Rectal smooth muscle tissue (tissue), 1 donor: ENCODE measurements around the gene EFCAB3.
"Not testable (repeated sequence)": the region's sequence is repeated elsewhere in the genome, so short reads cannot be mapped to it uniquely, and the experiment has no call there.

Source experiments
- H3K27ac ChIP-seq: one replicate; pipeline ENCODE4 v1.7.0; 2013; ENCODE audit warnings: low read depth, low read length, inconsistent platforms
- H3K27me3 ChIP-seq: one replicate; pipeline ENCODE4 v1.7.0; 2013; ENCODE audit warnings: low read length; ENCODE audit not compliant: control insufficient read depth, insufficient read depth
- H3K36me3 ChIP-seq: one replicate; pipeline ENCODE4 v1.7.0; 2013; ENCODE audit warnings: low read length; ENCODE audit not compliant: control insufficient read depth, insufficient read depth
- H3K4me1 ChIP-seq: one replicate; pipeline ENCODE4 v1.7.0; 2013; ENCODE audit warnings: low read length; ENCODE audit not compliant: control insufficient read depth, insufficient read depth
- H3K4me3 ChIP-seq: one replicate; pipeline ENCODE4 v1.7.0; 2013; ENCODE audit warnings: low read length
- H3K9ac ChIP-seq: one replicate; pipeline ENCODE4 v1.7.0; 2013; ENCODE audit warnings: low read length

EFCAB3 gene

DNA sequence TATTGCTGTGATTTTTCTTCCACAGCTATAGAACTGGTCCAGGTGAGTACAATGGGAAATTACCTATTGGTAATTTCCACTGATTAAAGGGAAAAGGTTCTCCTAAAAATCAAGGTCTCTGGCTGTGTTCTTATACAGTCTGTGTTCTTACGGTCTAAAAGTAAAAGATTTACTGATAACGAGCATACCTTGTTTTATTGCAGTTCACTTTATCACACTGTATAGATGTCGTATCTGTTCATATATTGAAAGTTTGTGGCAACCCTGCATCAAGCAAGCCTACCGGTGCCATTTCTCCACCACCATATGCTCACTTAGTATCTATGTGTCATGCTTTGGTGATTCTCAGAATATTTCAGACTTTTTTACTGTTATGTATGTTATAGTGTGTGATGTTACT is 54.9 kb downstream of the EFCAB3 start:
- H3K27me3 ChIP-seq, H3K9ac ChIP-seq, H3K4me3 ChIP-seq, H3K4me1 ChIP-seq, H3K27ac ChIP-seq, H3K36me3 ChIP-seq: not testable (repeated sequence)

DNA sequence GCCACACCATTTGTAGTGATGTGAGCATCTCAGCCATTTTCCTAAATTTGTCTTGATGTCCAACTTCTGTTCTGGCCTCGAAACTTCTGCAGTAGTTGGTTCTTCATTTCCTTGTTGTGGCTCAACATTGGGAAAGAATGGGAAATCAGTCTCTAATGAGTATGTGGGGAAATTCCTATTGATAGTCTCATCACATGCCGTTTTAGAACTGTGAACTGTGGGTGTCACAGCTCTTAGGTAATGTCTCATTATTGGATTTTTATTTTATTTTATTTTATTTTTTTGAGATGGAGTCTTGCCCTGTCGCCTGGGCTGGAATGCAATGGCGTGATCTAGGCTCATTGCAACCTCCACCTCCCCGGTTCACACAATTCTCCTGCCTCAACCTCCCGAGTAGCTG is 60.8 kb downstream of the EFCAB3 start:
- H3K27ac ChIP-seq, H3K27me3 ChIP-seq, H3K9ac ChIP-seq, H3K36me3 ChIP-seq, H3K4me3 ChIP-seq, H3K4me1 ChIP-seq: not testable (repeated sequence)

DNA sequence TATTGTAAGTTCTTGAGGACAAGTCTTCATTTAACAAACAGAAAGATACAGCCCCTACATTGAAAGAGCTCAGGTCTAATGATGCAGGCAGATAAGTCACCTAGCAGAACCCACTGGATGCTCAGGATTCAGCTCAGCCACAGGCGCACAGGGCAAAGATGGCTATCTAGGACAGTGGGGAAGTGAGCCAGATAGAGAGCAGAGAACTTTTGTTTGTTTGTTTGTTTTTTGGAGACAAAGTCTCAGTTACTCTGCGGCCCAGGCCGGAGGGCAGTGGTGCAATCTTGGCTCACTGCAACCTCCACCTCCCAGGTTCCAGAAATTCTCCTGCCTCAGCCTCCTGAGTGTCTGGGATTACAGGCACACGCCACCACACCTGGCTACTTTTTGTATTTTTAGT is 63.7 kb downstream of the EFCAB3 start:
- Histone ChIP-seq H3K4me3 (no peak overlapping the region), H3K36me3 (peaks cover 6% of the 10 kb centered on the region), H3K4me1 (no peaks in the 10 kb centered on the region), H3K27me3 (no peaks in the 10 kb centered on the region), H3K9ac (no peak overlapping the region), H3K27ac (no peak overlapping the region)

DNA sequence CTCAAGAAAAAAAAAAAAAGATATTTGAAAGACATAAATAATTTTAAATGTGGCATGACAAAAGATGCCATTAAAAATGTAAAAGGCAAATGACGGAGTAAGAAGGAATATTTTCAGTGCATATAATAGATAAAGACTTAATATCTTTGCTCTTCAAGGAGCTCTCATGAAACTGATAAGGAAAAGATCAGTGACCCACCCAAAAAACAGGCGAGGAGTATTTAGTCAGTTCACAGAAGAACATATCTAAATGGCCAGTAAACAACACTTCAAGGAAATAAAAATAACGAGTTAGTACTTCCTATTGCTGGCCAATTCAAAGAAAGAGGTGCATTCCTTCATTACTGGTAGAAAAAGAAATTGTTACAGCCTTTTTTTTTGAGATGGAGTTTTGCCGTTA is 65.4 kb downstream of the EFCAB3 start:
- H3K4me1 ChIP-seq, H3K4me3 ChIP-seq, H3K9ac ChIP-seq, H3K36me3 ChIP-seq, H3K27me3 ChIP-seq, H3K27ac ChIP-seq: not testable (repeated sequence)

DNA sequence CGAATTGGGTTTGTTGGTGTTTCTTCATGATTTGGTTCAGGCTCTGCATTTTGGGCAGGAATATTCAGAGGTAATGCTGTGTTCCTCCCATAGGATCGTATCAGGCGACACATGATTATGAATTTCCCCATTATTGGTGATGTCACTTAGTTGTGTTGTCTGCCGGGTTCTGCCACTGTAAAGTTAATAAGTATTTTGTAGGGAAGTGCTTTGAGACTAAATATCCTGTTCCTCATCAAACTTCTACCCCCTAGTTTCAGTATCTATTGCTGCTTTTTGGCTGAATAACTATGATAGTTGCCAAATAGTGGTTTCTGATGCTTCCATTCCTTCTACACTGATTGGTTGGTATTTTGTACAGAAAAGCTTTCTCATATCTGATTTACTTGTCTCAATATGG is 71.8 kb downstream of the EFCAB3 start:
- H3K36me3 ChIP-seq, H3K27ac ChIP-seq, H3K9ac ChIP-seq, H3K27me3 ChIP-seq, H3K4me3 ChIP-seq, H3K4me1 ChIP-seq: not testable (repeated sequence)

DNA sequence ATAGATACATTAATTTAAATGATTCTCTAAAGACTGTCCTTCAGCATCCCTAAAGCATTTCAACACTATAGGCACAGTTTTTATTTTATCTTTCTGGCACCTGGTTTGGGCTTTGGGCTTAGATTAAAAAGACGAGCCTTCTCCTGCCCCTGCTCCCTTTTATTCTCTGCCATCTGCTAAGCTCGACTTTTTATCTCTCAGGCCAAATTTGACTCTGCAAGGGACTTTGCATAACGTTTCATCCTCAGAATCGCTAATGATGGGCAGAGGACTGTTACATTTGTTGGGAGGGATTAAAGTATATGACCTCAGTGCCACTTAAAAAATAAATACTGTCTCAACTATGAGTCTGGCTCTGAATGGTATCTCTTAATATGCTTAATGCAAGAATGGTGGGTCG is 72.7 kb downstream of the EFCAB3 start:
- H3K27me3 ChIP-seq, H3K36me3 ChIP-seq, H3K9ac ChIP-seq, H3K4me1 ChIP-seq, H3K4me3 ChIP-seq, H3K27ac ChIP-seq: not testable (repeated sequence)

DNA sequence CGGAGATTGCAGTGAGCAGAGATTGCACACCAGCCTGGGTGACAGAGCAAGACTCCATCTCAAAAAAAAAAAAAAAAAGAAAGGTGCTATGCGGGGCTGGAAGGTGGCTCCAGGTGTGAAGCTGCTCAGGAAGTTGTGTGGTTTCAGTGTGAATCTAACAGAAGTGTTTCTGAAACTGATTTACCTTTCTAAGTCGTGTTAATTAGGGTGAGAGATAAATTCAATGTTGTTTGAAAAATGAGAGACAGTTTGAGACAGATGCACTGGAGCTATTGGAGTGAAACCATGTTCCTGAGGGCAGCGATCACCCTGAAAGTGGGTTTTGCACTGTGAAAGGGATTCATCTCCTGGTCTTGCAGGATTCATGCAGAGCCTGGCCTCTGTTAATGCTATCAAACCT is 73.3 kb downstream of the EFCAB3 start:
- H3K4me1 ChIP-seq, H3K9ac ChIP-seq, H3K4me3 ChIP-seq, H3K27me3 ChIP-seq, H3K27ac ChIP-seq, H3K36me3 ChIP-seq: not testable (repeated sequence)

DNA sequence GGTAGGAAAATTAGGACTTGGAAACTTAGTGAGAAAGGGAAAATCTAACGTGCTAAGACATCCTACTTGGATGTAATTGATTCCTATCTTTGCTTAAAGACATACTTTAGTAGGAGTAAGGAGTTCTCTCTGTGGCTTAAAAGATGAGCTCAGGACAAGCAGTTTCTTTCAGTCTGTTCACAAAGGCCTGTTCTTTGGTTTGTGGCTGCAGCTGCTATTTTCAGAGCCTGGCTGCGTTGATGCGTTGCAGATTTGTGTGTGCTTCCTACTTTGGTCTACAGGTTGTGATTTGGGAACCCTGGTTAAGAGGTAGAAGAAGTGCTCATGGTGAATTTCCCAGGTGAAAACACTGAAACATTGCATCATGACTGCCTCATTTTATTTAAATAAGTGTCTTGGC is 73.8 kb downstream of the EFCAB3 start:
- H3K4me1 ChIP-seq, H3K9ac ChIP-seq, H3K4me3 ChIP-seq, H3K27me3 ChIP-seq, H3K27ac ChIP-seq, H3K36me3 ChIP-seq: not testable (repeated sequence)

DNA sequence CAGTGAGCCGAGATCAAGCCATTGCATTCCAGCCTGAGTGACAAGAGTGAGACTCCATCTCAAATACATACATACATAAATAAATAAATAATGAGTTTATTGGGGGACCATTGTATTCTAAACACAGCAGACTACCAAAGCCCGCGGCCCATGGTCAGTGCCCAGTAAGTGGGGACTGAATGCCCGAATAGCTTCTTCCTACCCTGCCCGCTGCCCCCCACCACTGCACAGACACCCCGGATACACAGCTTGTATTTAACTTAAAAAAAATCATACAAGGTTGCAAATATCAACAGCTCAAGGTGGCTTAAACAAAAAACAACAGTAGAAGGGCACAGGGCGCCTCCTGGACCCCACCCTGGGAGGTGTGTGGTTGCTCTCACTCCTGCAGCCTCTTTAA is 75.7 kb downstream of the EFCAB3 start:
- no peaks in the 10 kb centered on the region for H3K36me3 ChIP-seq
- H3K4me1 ChIP-seq, result no peaks in the 10 kb centered on the region
- no peak overlapping the region for H3K9ac ChIP-seq
- H3K4me3 ChIP-seq, result no peak overlapping the region
- H3K27ac ChIP-seq, result no peak overlapping the region
- no peaks in the 10 kb centered on the region for H3K27me3 ChIP-seq

DNA sequence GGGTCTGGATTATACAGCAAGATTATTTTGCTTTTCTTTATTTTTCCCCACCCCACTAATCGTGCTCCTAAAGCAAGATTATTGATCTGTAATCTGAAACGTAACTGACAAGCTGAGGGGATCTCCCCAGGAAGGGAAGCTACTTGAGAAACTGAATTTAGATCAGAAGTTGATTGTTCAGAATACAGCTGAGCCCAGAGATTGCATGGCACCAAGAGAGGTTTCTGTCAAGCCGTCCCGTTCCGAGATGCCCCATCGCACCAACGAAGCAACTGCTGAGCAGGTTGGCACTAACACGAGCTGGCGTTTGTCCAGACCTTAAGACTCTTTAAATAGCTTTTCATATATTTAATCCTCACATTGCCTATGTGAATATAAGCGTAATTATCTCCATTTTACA is 78.1 kb downstream of the EFCAB3 start:
- not testable (repeated sequence) for H3K36me3 ChIP-seq, H3K4me1 ChIP-seq, H3K9ac ChIP-seq, H3K27me3 ChIP-seq, H3K27ac ChIP-seq, H3K4me3 ChIP-seq

DNA sequence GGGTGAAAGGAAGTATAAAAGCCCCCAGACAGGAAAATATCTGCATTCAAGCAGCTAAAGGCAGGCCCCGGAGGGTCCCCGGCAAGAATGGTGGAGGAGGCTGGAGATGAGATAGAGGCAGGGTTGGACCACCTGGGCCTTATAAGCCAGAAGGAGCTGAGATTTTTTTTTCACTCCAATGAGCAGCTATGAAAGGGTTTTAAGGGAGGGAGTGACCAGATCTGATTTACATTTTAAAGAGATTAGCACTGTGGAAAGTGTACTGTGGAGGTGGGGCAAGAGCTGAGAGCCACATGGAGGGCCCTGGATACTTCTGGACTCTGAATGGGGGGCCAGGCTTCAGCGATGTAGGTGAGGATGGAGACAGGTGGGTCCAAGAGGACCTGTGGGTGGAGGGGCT is 84.1 kb downstream of the EFCAB3 start:
- H3K4me3 ChIP-seq, H3K27ac ChIP-seq, H3K36me3 ChIP-seq, H3K27me3 ChIP-seq, H3K4me1 ChIP-seq, H3K9ac ChIP-seq: not testable (repeated sequence)

DNA sequence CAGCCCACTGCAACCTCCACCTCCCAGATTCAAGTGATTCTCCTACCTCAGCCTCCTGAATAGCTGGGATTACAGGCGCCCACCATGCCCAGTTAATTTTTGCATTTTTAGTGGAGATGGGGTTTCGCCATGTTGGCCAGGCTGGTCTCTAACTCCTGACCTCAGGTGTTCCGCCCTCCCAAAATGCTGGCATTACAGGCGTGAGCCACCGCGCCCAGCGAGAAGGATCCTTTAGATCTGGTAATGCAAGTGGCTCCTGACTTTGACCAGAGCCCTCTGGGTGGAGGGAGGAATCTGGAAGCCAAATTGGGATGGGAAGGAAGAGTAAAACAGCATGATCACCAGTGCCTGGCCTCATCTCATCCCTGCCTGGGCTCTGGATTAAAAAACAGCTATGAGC is 84.9 kb downstream of the EFCAB3 start:
- H3K4me3 ChIP-seq, H3K4me1 ChIP-seq, H3K27me3 ChIP-seq, H3K9ac ChIP-seq, H3K36me3 ChIP-seq, H3K27ac ChIP-seq: not testable (repeated sequence)
